Measurements from ENCODE around the gene USP46. TPM values are rescaled to one million over a fixed set of nuclear protein-coding genes. Genes with fewer than 3 reads are reported as not detected.

Gene USP46
- total RNA-seq, 2 donors from 2014 or later: 42.0 to 42.9 TPM

DNA sequence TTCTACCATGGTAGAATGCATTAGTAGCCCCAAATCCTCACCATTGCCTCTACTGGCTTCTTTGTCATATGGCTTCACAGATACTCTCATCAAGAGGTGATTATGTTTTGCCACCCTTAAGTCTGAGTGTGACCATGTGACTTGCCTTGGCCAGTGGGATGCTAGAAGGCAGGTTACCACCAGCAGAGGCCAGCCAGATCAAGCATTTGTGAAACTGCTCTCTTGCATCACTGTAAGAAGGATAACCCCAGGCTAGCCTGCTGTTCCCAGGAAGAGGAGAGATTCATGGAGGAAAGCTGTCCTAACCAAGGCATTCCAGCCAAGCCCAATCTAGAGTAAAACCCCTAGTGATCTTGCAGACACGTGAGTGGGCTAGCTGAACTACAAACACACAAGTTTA, 46.8 kb downstream of the USP46 start:
- no peaks in the 10 kb centered on the region for H3K9me3 Mint-ChIP-seq
- no peak overlapping the region for H3K27ac ChIP-seq (ENCODE audit: low read depth, low read length)
- TF ChIP-seq, protein P1, sequence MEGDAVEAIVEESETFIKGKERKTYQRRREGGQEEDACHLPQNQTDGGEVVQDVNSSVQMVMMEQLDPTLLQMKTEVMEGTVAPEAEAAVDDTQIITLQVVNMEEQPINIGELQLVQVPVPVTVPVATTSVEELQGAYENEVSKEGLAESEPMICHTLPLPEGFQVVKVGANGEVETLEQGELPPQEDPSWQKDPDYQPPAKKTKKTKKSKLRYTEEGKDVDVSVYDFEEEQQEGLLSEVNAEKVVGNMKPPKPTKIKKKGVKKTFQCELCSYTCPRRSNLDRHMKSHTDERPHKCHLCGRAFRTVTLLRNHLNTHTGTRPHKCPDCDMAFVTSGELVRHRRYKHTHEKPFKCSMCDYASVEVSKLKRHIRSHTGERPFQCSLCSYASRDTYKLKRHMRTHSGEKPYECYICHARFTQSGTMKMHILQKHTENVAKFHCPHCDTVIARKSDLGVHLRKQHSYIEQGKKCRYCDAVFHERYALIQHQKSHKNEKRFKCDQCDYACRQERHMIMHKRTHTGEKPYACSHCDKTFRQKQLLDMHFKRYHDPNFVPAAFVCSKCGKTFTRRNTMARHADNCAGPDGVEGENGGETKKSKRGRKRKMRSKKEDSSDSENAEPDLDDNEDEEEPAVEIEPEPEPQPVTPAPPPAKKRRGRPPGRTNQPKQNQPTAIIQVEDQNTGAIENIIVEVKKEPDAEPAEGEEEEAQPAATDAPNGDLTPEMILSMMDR (conservative IDR thresholded peaks at IDR 0.05): no peak
- H3K27me3 ChIP-seq (ENCODE audit: control insufficient read depth, insufficient read depth, low read length, poor library complexity, severe bottlenecking): no peaks in the 10 kb centered on the region
- no peak for DNase-seq
- no peak overlapping the region for H3K4me3 Mint-ChIP-seq
- no peak overlapping the region for H3K4me3 ChIP-seq (ENCODE audit: low read length)
- H3K36me3 ChIP-seq (ENCODE audit: control insufficient read depth, insufficient read depth, low read length): peaks cover 69% of the 10 kb centered on the region
- peaks cover 67% of the 10 kb centered on the region for H3K36me3 Mint-ChIP-seq (ENCODE audit: low read depth)
- no peak overlapping the region for H3K9ac ChIP-seq (ENCODE audit: extremely low read depth, low read length, poor library complexity, severe bottlenecking)
- no peak overlapping the region for H3K27ac Mint-ChIP-seq
- H3K27me3 Mint-ChIP-seq (ENCODE audit: insufficient read depth): no peaks in the 10 kb centered on the region
- H3K9me3 ChIP-seq (ENCODE audit: control insufficient read depth, low read length): peaks cover 20% of the 10 kb centered on the region
- 100% methylated on average over 1 of the region's 1 CpG for WGBS, 2 experiments (ENCODE audit: insufficient coverage in 1 of 2, insufficient read length in 1 of 2)
- peaks cover 2% of the 10 kb centered on the region for H3K4me1 Mint-ChIP-seq
- no peaks in the 10 kb centered on the region for H3K4me1 ChIP-seq (ENCODE audit: control insufficient read depth, insufficient read depth, low read length)

DNA sequence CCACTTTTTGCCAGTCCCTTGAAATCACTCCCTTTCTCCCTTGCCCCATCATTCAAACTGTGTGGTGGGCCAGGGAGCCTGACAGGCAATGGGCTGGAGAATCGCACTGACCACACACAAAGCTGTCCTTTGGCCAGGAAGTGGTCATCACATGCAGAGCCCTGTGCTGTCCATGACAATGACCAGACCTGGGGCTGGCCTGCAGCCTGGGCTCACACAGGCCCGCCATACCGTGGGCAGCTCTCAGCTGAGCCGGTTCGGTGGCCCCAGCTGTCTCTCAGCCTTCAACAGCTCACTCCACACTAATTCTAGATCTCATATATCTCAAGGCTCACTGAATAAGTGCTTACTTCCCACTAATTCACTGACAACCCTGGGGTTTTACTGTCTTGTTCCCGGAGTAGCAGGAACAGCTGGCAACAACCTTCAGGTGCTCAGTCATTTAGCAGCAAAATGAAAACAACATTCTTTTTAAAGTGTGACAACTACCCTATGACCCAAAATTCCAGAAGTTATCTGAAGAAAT, 48.0 kb downstream of the USP46 start:
- Mint-ChIP-seq H3K36me3 (ENCODE audit: low read depth) (peaks cover 80% of the 10 kb centered on the region), H3K4me1 (peaks cover 1% of the 10 kb centered on the region), H3K27me3 (ENCODE audit: insufficient read depth) (no peaks in the 10 kb centered on the region), H3K27ac (no peak overlapping the region), H3K9me3 (no peaks in the 10 kb centered on the region), H3K4me3 (no peak overlapping the region)
- WGBS, 2 experiments (ENCODE audit: insufficient coverage in 1 of 2, insufficient read length in 1 of 2): 95 to 100% methylated on average over 5 to 6 of the region's 6 CpGs
- no peak overlapping the region for H3K4me3 ChIP-seq (ENCODE audit: low read length)
- H3K9me3 ChIP-seq (ENCODE audit: control insufficient read depth, low read length): peaks cover 30% of the 10 kb centered on the region
- H3K9ac ChIP-seq (ENCODE audit: extremely low read depth, low read length, poor library complexity, severe bottlenecking): no peak overlapping the region
- peaks cover 80% of the 10 kb centered on the region for H3K36me3 ChIP-seq (ENCODE audit: control insufficient read depth, insufficient read depth, low read length)
- no peaks in the 10 kb centered on the region for H3K4me1 ChIP-seq (ENCODE audit: control insufficient read depth, insufficient read depth, low read length)
- TF ChIP-seq, protein P1 (conservative IDR thresholded peaks at IDR 0.05): no peak
- DNase-seq: no peak
- no peaks in the 10 kb centered on the region for H3K27me3 ChIP-seq (ENCODE audit: control insufficient read depth, insufficient read depth, low read length, poor library complexity, severe bottlenecking)
- no peak overlapping the region for H3K27ac ChIP-seq (ENCODE audit: low read depth, low read length)

DNA sequence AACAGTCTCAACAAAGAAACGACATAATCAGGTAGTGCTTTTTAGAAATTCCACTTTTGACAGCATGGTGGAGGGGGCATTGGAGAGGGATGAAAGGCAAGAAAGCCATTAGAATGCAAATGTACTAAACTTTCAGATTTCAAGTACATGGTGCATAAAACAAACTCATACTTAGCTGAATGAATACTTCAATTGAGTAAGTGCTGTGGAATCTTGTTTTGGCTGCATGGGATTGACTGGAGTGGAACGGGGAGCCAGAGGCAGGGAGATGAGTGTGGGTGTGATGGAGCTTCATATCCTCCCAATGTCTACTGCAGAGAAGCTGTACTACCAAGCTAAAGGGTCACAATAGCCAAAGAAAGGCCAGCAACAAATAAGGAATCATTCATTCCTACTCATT, 52.4 kb downstream of the USP46 start:
- Histone ChIP-seq H3K36me3 (ENCODE audit: control insufficient read depth, insufficient read depth, low read length) (peaks cover 78% of the 10 kb centered on the region), H3K27me3 (ENCODE audit: control insufficient read depth, insufficient read depth, low read length, poor library complexity, severe bottlenecking) (no peaks in the 10 kb centered on the region), H3K9me3 (ENCODE audit: control insufficient read depth, low read length) (peaks cover 23% of the 10 kb centered on the region), H3K4me1 (ENCODE audit: control insufficient read depth, insufficient read depth, low read length) (peaks cover 4% of the 10 kb centered on the region), H3K27ac (ENCODE audit: low read depth, low read length) (no peak overlapping the region), H3K4me3 (ENCODE audit: low read length) (no peak overlapping the region), H3K9ac (ENCODE audit: extremely low read depth, low read length, poor library complexity, severe bottlenecking) (no peak overlapping the region)
- no peak overlapping the region for H3K4me3 Mint-ChIP-seq
- H3K36me3 Mint-ChIP-seq (ENCODE audit: low read depth): peaks cover 71% of the 10 kb centered on the region
- H3K27me3 Mint-ChIP-seq (ENCODE audit: insufficient read depth): no peaks in the 10 kb centered on the region
- peaks cover 25% of the 10 kb centered on the region for H3K4me1 Mint-ChIP-seq
- 100% methylated on average over 1 to 2 of the region's 2 CpGs for WGBS, 2 experiments (ENCODE audit: insufficient coverage in 1 of 2, insufficient read length in 1 of 2)
- H3K27ac Mint-ChIP-seq: no peak overlapping the region
- H3K9me3 Mint-ChIP-seq: no peaks in the 10 kb centered on the region
- TF ChIP-seq, protein P1 (conservative IDR thresholded peaks at IDR 0.05): no peak
- DNase-seq: no peak
